Esophagus squamous epithelium (tissue), 5 donors: ENCODE results near the gene IL10RA. TPM values are rescaled to one million over a fixed set of nuclear protein-coding genes. Genes with fewer than 3 reads are reported as not detected.
"Not testable (repeated sequence)": the region's sequence is repeated elsewhere in the genome, so short reads cannot be mapped to it uniquely, and the experiment has no call there.

Experiments
- DNase-seq: peaks from one replicate; lab custom pipeline; 2025; lab: John Stamatoyannopoulos, UW
- H3K27ac ChIP-seq, 4 donors: fragments of 200-600 bp; sonication (generic); one replicate each; pipeline ENCODE4 v1.5.1; 2016 to 2019; ENCODE audit warnings: mild to moderate bottlenecking in 1 of 4
- H3K27me3 ChIP-seq, 4 donors: fragments of 200-600 bp; sonication (generic); 1 replicate in 3 of 4; 2 replicates in 1 of 4; pipeline versions ENCODE4 v1.5.1 to v1.6.0; 2017 to 2021; ENCODE audit warnings: antibody characterized with exemption in 1 of 4
- H3K36me3 ChIP-seq, 3 donors: fragments of 200-600 bp; sonication (generic); one replicate each; pipeline ENCODE4 v1.5.1; 2016 to 2019
- H3K4me1 ChIP-seq, 3 donors: fragments of 200-600 bp; sonication (generic); one replicate each; pipeline ENCODE4 v1.5.1; 2017 to 2019
- H3K4me3 ChIP-seq, 4 donors: fragments of 200-600 bp; sonication (generic); 1 replicate in 3 of 4; 2 replicates in 1 of 4; pipeline ENCODE4 v1.5.1; 2016 to 2019; ENCODE audit warnings: mild to moderate bottlenecking in 2 of 4, moderate library complexity in 1 of 4
- H3K9me3 ChIP-seq, 3 donors: fragments of 200-600 bp; sonication (generic); one replicate each; pipeline ENCODE4 v1.5.1; 2016 to 2019
- POLR2A ChIP-seq, 4 donors: fragments of 450-650 bp; IDR thresholded peaks; one replicate each; pipeline ENCODE4 v1.6.1; 2017; ENCODE audit warnings: antibody characterized with exemption in 4 of 4, mild to moderate bottlenecking in 4 of 4, moderate library complexity in 3 of 4
- WGBS, 2 donors: methylation state at CpG; one replicate each; pipeline ENCODE4 v1.1.5; 2018; 5-methylcytosine and 5-hydroxymethylcytosine counted together
- intact Hi-C: fragments of 100-400 bp; cut with DNase I; formaldehyde crosslinking; loops from one replicate; pipeline ENCODE4 v1.15.0; 2022
- total RNA-seq, 4 donors: library from RNA; depleted of rRNA; stranded (reverse); fragments of >200 nt; gene quantifications; one replicate each; pipeline ENCODE4 v1.1.0, GENCODE V29; 2016
- TF ChIP-seq, protein P1 (sequence below), 6 experiments: fragments of 450-650 bp in 4 of 6; fragments of 200-600 bp in 2 of 6; sonication (generic) in 2 of 6; IDR thresholded peaks; one replicate each; pipeline ENCODE4 v1.5.1; 2016 to 2019; ENCODE audit warnings: antibody characterized with exemption in 6 of 6, mild to moderate bottlenecking in 4 of 6, moderate library complexity in 4 of 6
- donor health status: DM: yes; HTN: yes; CAD: no.

Gene IL10RA
- total RNA-seq, 4 donors from 2014 or later = 2.2 to 21.2 (median 11.3) TPM

DNA sequence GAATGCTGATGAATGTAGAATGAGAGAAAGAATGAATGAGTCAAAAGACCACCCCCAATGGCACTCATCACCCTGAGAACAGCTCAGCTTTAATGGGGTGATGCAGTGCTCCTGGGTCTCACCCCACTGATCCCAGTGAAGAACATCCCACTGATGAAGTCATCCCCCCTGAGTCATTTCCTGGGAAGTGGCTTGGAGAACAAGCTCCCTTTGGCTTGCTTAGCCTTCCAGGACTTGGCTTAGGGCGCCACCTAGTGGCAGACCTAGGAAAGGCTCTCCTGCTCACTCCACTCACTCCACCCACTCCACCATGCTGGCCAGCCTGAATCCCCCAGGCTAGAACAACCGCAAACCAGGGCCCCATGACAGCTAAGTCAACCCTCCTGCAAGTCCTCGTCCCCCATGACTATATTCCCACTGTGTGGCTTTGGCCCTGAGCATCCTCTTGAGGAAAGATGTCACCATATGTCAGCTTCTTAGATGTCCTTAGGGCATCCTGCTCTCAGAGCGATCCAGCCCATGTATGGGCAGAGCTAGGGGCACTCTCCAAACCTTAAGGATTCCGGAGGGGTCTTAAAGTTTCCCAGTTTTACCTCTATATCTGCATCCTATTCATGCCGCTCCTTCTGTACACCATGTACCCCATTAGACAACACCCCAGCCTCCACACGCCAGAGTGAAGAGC lies 39.2 kb upstream of the IL10RA start:
- Histone ChIP-seq H3K27me3 (peaks cover 0 to 20% (median 0%) of the 10 kb centered on the region in 4 donors), H3K4me1 (peaks cover 0 to 22% (median 0%) of the 10 kb centered on the region in 3 donors), H3K9me3 (no peaks in the 10 kb centered on the region), H3K4me3 (no peak overlapping the region), H3K27ac (no peak overlapping the region), H3K36me3 (no peaks in the 10 kb centered on the region)
- WGBS, 2 donors = 35 to 37% methylated on average over 6 of the region's 7 CpGs
- TF ChIP-seq, protein P1, sequence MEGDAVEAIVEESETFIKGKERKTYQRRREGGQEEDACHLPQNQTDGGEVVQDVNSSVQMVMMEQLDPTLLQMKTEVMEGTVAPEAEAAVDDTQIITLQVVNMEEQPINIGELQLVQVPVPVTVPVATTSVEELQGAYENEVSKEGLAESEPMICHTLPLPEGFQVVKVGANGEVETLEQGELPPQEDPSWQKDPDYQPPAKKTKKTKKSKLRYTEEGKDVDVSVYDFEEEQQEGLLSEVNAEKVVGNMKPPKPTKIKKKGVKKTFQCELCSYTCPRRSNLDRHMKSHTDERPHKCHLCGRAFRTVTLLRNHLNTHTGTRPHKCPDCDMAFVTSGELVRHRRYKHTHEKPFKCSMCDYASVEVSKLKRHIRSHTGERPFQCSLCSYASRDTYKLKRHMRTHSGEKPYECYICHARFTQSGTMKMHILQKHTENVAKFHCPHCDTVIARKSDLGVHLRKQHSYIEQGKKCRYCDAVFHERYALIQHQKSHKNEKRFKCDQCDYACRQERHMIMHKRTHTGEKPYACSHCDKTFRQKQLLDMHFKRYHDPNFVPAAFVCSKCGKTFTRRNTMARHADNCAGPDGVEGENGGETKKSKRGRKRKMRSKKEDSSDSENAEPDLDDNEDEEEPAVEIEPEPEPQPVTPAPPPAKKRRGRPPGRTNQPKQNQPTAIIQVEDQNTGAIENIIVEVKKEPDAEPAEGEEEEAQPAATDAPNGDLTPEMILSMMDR (IDR thresholded peaks at IDR 0.05) = peak; percentile 95 to 99 (median 98)
- no peak for TF ChIP-seq POLR2A (IDR thresholded peaks at IDR 0.05)
- DNase-seq = no peak
- intact Hi-C loops = loop anchor here (2.0 to 5.0 kb wide), 2 partner anchors 104 to 105 kb away; no protein-coding TSS in a partner anchor

- not testable (repeated sequence) for H3K27ac ChIP-seq
- WGBS, 2 donors = 73 to 86% methylated on average over 8 to 10 of the region's 10 CpGs
These were observed 38.4 kb upstream of the IL10RA start for GRCh38 chr11:117947751-117948150.

DNA sequence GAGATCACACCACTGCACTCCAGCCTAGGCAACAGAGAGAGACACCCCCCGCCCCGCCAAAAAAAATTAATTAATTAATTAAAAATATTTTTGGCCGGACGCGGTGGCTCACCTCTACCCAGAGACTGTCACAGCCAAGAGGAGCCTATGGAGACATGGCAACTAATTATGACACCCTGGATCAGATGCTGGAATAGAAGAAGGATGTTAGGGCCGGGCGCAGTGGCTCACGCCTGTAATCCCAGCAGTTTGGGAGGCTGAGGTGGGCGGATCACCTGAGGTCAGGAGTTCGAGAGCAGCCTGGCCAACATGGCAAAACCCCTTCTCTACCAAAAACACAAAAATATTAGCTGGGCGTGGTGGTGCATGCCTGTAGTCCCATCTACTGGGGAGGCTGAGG lies 37.7 kb upstream of the IL10RA start:
- not testable (repeated sequence) for H3K36me3 ChIP-seq

More at GRCh38 chr11:117947751-117948150, 38.4 kb upstream of the IL10RA start:
- not testable (repeated sequence) for H3K36me3 ChIP-seq, DNase-seq, H3K9me3 ChIP-seq, H3K4me3 ChIP-seq
- Histone ChIP-seq H3K27me3 (peaks cover 0 to 20% (median 0%) of the 10 kb centered on the region in 4 donors), H3K4me1 (peaks cover 0 to 28% (median 0%) of the 10 kb centered on the region in 3 donors)
- intact Hi-C loops = loop anchor here (2.0 to 5.0 kb wide), 2 partner anchors 105 kb away; no protein-coding TSS in a partner anchor

DNA sequence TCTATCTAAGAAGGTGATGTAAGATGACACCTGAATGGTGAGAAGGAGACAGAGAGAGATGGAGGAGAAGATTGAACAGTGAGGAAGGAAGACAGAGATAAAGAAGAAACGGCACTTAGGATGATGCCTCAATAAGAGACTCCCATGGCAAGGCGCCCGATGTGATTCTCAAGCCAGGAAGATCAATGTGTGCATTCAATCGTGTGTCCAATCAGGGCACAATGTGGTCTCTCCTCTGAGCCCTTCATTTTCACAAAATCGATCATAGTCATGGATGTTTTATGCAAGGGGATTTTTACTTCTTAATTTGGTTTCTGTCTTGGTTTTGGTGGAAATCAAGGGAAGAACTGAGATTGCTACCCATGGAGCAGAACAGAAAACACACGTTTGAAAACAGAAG lies 37.1 kb upstream of the IL10RA start:
- 56 to 70% methylated on average over 6 of the region's 6 CpGs for WGBS, 2 donors
- no peak for DNase-seq
- H3K27ac ChIP-seq = no peak overlapping the region
- intact Hi-C loops = loop anchor here (5.0 kb wide), 1 partner anchor 103 kb away; no protein-coding TSS in a partner anchor
- H3K36me3 ChIP-seq = no peaks in the 10 kb centered on the region
- H3K4me3 ChIP-seq = no peak overlapping the region
- H3K27me3 ChIP-seq = peaks cover 0 to 20% (median 0%) of the 10 kb centered on the region in 4 donors
- H3K4me1 ChIP-seq = peaks cover 0 to 34% (median 0%) of the 10 kb centered on the region in 3 donors
- no peaks in the 10 kb centered on the region for H3K9me3 ChIP-seq
- TF ChIP-seq, protein P1 (IDR thresholded peaks at IDR 0.05) = no peak
- TF ChIP-seq POLR2A (IDR thresholded peaks at IDR 0.05) = no peak

More for the DNA sequence above, 37.7 kb upstream of the IL10RA start:
- not testable (repeated sequence) for H3K27ac ChIP-seq, DNase-seq, H3K9me3 ChIP-seq, H3K4me3 ChIP-seq
- Histone ChIP-seq H3K4me1 (peaks cover 0 to 34% (median 0%) of the 10 kb centered on the region in 3 donors), H3K27me3 (peaks cover 0 to 20% (median 0%) of the 10 kb centered on the region in 4 donors)
- WGBS, 2 donors = 76 to 86% methylated on average over 11 of the region's 11 CpGs
- intact Hi-C loops = loop anchor here (5.0 kb wide), 1 partner anchor 104 kb away; no protein-coding TSS in a partner anchor

- Histone ChIP-seq H3K27me3 (peaks cover 0 to 20% (median 0%) of the 10 kb centered on the region in 4 donors), H3K9me3 (no peaks in the 10 kb centered on the region), H3K27ac (peak overlapping the region in 2 of 4 donors; percentile 6 to 49), H3K36me3 (no peaks in the 10 kb centered on the region), H3K4me1 (peaks cover 0 to 34% (median 0%) of the 10 kb centered on the region in 3 donors), H3K4me3 (no peak overlapping the region)
- intact Hi-C loops = no loop called here
- no peak for DNase-seq
- TF ChIP-seq, protein P1 (IDR thresholded peaks at IDR 0.05) = peak in 3 of 6 experiments; percentile 11 to 37 (median 18)
- no peak for TF ChIP-seq POLR2A (IDR thresholded peaks at IDR 0.05)
- 11 to 16% methylated on average over 5 of the region's 5 CpGs for WGBS, 2 donors
These were observed 35.9 kb upstream of the IL10RA start for GRCh38 chr11:117950301-117950700.
